Activated B cell treated with CpG ODN at 0.5 μM for 24 hours (primary cell): Measurements from ENCODE around the gene DNM2. TPM values are rescaled to one million over a fixed set of nuclear protein-coding genes. Genes with fewer than 3 reads are reported as not detected.

Experiments
- ATAC-seq: fragments of 200-7000 bp; cut with Tn5 transposase; one replicate; pipeline ENCODE4 v1.10.0; 2021; ENCODE audit warnings: low read depth, mild to moderate bottlenecking, moderate library complexity
- CTCF ChIA-PET: fragments of 350-600 bp; sonication (Branson Sonifier 250); formaldehyde crosslinking; loops from one replicate; lab custom pipeline; 2021; ENCODE audit warnings: antibody characterized with exemption; lab: Charles Lee
- POLR2A ChIA-PET: fragments of 350-600 bp; sonication (Branson Sonifier 250); formaldehyde crosslinking; loops from one replicate; lab custom pipeline; 2021; ENCODE audit warnings: antibody characterized with exemption; lab: Charles Lee
- DNase-seq: peaks from one replicate; pipeline ENCODE4 v3.0.0; 2022
- H3K27ac Mint-ChIP-seq: one replicate; pipeline ENCODE4 v1.8.0; 2020; ENCODE audit warnings: mixed read lengths
- H3K27me3 Mint-ChIP-seq: one replicate; pipeline ENCODE4 v1.8.0; 2021; ENCODE audit warnings: mixed read lengths
- H3K36me3 Mint-ChIP-seq: one replicate; pipeline ENCODE4 v1.8.0; 2021; ENCODE audit warnings: low read depth, mixed read lengths
- H3K4me1 Mint-ChIP-seq: one replicate; pipeline ENCODE4 v1.8.0; 2021; ENCODE audit warnings: mixed read lengths
- H3K4me3 Mint-ChIP-seq: one replicate; pipeline ENCODE4 v1.8.0; 2020; ENCODE audit warnings: mild to moderate bottlenecking, mixed read lengths
- H3K9me3 Mint-ChIP-seq: one replicate; pipeline ENCODE4 v1.8.0; 2020; ENCODE audit warnings: mixed read lengths
- intact Hi-C: fragments of 100-400 bp; cut with micrococcal nuclease; formaldehyde crosslinking; loops from one replicate; pipeline ENCODE4 v1.15.1; 2024
- total RNA-seq: library from RNA; stranded (reverse); gene quantifications from 2 replicates; pipeline ENCODE4 v1.2.3, GENCODE V29; 2022
- TF ChIP-seq, protein P1 (sequence below): fragments of 200-600 bp; IDR thresholded peaks from one replicate; pipeline ENCODE4 v1.8.0; 2022; ENCODE audit warnings: antibody characterized with exemption, mild to moderate bottlenecking

Gene DNM2
- total RNA-seq, 1 donor from 2014 or later: 257 TPM

DNA sequence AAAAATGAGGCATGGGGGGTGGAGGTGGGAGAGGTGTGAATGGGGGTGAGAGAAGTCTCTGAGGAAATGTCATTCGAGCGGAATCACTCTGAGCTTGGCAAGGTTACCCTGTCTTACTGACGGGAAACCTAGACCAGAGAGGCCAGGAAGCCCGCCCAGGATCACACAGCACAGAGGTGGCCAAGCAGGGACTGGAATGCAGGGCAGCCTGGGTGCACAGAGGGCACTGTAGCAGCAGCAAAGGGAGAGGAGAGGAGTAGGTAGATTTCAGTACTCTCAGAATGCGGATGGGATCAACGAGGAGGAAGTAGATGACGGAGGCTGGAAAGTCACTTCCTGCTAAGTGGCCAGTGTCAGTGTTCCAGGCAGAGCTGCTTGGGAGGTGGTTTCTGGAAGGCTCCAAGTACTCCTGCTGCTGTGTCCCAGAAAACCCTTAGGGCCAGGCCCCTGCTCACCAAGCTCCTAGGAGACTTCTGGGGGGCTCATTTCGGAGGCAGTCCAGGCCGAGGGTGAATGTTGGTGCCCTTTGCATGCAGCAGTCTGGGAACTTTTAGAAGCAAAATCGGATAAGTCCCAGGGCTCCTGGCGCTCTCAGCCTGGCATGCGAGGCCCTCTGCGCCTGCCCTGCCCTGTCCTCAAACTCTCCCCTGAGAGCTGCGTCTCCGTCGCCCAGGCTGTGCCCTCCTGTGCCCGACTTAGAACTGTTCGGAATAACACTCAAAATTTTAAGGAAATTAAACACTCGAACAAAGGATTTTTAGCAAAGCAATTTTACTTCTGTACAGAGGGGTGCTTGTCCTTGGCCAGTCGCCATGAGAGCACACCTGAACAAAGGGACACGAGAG is 33.5 kb downstream of the DNM2 start:
- H3K4me3 Mint-ChIP-seq: no peak overlapping the region
- ChIA-PET CTCF (interaction anchor here (0.6 kb wide), 1 partner anchor 51 kb away, joined by 3 read pairs; no protein-coding TSS in a partner anchor), POLR2A (interaction anchor here (0.6 to 0.7 kb wide), 2 partner anchors 76 to 133 kb away, joined by 3 to 15 read pairs; no protein-coding TSS in a partner anchor)
- H3K27me3 Mint-ChIP-seq: no peaks in the 10 kb centered on the region
- H3K36me3 Mint-ChIP-seq: peaks cover 9% of the 10 kb centered on the region
- no peak for DNase-seq
- TF ChIP-seq, protein P1, sequence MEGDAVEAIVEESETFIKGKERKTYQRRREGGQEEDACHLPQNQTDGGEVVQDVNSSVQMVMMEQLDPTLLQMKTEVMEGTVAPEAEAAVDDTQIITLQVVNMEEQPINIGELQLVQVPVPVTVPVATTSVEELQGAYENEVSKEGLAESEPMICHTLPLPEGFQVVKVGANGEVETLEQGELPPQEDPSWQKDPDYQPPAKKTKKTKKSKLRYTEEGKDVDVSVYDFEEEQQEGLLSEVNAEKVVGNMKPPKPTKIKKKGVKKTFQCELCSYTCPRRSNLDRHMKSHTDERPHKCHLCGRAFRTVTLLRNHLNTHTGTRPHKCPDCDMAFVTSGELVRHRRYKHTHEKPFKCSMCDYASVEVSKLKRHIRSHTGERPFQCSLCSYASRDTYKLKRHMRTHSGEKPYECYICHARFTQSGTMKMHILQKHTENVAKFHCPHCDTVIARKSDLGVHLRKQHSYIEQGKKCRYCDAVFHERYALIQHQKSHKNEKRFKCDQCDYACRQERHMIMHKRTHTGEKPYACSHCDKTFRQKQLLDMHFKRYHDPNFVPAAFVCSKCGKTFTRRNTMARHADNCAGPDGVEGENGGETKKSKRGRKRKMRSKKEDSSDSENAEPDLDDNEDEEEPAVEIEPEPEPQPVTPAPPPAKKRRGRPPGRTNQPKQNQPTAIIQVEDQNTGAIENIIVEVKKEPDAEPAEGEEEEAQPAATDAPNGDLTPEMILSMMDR: no peak
- intact Hi-C loops: no loop called here
- peaks cover 83% of the 10 kb centered on the region for H3K4me1 Mint-ChIP-seq
- H3K9me3 Mint-ChIP-seq: no peaks in the 10 kb centered on the region
- ATAC-seq: no peak
- H3K27ac Mint-ChIP-seq: peak overlapping the region; percentile 79

DNA sequence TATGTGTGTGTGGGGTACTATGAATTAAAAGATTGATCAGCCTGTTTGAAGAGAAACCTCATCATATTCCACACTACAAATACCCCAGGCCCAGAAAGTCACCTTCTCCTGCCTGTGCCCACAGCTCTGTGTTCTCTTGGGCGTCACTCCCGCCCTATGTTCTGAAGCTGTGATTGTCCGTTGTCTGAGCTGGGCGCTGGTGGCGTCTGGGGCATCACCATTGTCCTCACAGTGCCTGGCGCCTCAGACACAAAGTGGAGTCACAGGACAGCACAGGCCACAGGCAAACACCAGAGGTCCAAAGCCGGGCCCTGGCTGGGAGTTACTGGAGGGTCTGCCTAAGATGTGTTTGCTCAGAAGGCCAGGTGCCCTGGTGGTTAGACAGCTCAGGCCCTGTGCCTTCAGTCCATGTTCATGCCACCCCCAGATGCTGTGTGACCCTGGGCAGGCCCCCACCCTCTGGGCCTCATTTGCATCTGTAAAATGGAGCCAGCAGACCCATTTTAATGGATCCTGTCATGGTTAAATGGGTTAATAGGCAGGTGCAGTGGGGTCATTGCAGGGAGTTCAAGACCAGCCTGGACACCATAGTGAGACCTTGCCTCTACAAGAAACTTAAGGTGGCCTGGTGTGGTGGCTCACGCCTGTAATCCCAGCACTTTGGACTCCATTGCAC is 34.5 kb downstream of the DNM2 start:
- ChIA-PET POLR2A (interaction anchor here (0.5 to 0.7 kb wide), 2 partner anchors 11 to 77 kb away, joined by 3 to 4 read pairs; no protein-coding TSS in a partner anchor), CTCF (no interaction called here)
- peak overlapping the region; percentile 79 for H3K27ac Mint-ChIP-seq
- no peaks in the 10 kb centered on the region for H3K27me3 Mint-ChIP-seq
- peaks cover 87% of the 10 kb centered on the region for H3K4me1 Mint-ChIP-seq
- TF ChIP-seq, protein P1: no peak
- intact Hi-C loops: no loop called here
- no peak for DNase-seq
- H3K36me3 Mint-ChIP-seq: peaks cover 11% of the 10 kb centered on the region
- no peaks in the 10 kb centered on the region for H3K9me3 Mint-ChIP-seq
- peak overlapping the region; percentile 35 for H3K4me3 Mint-ChIP-seq
- ATAC-seq: no peak

DNA sequence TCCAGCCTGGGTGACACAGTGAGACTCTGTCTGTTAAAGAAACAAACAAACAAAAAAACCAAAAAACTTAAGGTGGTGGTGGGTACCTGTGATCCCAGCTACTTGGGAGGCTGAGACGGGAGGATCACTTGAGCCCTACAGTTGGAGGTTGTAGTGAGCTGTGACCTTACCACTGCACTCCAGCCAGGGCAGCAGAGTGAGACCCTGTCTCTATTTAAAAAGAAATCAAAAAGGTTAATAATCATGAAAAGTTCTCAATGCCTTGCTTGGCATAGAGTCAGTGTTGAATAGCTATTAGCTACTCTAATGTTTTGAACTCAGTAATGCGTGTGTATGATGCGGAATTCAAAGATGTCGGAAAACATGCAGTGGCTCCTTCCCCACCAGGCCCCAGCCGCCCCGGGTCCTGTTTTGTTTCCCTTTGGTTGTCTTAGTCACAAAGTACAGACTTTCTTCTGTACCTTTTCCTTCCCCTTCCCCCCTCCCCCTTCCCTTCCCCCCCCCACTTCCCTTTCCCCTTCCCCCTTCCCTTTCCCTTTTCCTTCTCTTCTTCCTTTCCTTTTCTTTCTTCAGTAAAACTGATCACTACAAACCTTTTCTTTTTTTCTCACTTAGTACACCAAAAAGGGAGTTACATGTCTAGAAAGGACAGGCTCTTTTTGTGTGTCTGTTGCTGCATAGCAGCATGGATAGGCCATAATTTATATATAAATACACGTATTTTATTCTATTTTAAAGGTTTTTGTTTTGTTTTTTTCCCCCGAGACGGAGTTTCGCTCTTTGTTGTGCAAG is 35.2 kb downstream of the DNM2 start:
- CTCF ChIA-PET: no interaction called here
- POLR2A ChIA-PET: interaction anchor here (0.5 to 1.9 kb wide), 2 partner anchors 10 to 12 kb away, joined by 4 read pairs; no protein-coding TSS in a partner anchor
- Mint-ChIP-seq H3K27ac (peak overlapping the region; percentile 46), H3K4me1 (peaks cover 83% of the 10 kb centered on the region), H3K9me3 (no peaks in the 10 kb centered on the region), H3K36me3 (peaks cover 7% of the 10 kb centered on the region), H3K4me3 (no peak overlapping the region), H3K27me3 (no peaks in the 10 kb centered on the region)
- TF ChIP-seq, protein P1: no peak
- ATAC-seq (no peak), DNase-seq (no peak)
- intact Hi-C loops: no loop called here

DNA sequence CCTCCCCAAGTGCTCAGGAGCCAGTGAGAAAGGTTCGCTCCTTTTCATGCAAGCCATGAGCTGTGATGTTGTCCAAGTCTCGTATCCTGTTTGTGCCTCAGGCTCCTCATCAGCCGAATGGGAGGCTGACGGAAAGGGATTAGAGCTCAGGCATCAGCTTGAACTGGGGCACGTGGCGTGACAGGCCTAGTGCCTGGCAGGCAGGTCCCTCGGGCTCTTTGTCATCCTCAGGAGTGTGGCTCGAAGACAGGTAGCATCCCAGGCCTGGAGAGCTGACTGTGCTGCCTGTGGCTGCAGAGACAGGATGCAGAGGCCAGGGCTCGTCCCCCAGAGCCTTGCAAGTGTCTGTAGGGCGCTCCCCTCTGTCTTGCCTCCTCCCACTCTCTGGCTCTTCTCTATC is 38.5 kb downstream of the DNM2 start:
- Mint-ChIP-seq H3K9me3 (no peaks in the 10 kb centered on the region), H3K27ac (peak overlapping the region; percentile 79), H3K36me3 (peaks cover 14% of the 10 kb centered on the region), H3K27me3 (no peaks in the 10 kb centered on the region), H3K4me3 (no peak overlapping the region), H3K4me1 (peaks cover 81% of the 10 kb centered on the region)
- ChIA-PET POLR2A (interaction anchor here (1.4 kb wide), 1 partner anchor 40 kb away, joined by 3 read pairs; no protein-coding TSS in a partner anchor), CTCF (no interaction called here)
- TF ChIP-seq, protein P1: no peak
- DNase-seq (no peak), ATAC-seq (no peak)
- intact Hi-C loops: no loop called here
